ENCODE results near the gene ACSS1.

Gene ACSS1

GRCh38 chr20:25058051-25058846 lies at the start of gene ACSS1:
TSS of gene ACSS1 (minus strand) at chr20:25058139. CDS start at chr20:25058102, 37 bp downstream.
- TF ChIP-seq CTCF (IDR thresholded peaks at IDR 0.05), result no peak

- no peak for TF ChIP-seq CTCF (IDR thresholded peaks at IDR 0.05)
Measured at GRCh38 chr20:25103526-25103925, 45.6 kb upstream of the ACSS1 start.

- TF ChIP-seq CTCF (IDR thresholded peaks at IDR 0.05), result no peak
Measured at GRCh38 chr20:25100914-25101313, 43.0 kb upstream of the ACSS1 start.

- TF ChIP-seq CTCF (IDR thresholded peaks at IDR 0.05), result no peak
Measured at GRCh38 chr20:25099601-25100140, 41.7 kb upstream of the ACSS1 start.

GRCh38 chr20:25097498-25097897 lies 39.6 kb upstream of the ACSS1 start:
- TF ChIP-seq CTCF (IDR thresholded peaks at IDR 0.05), result no peak

- no peak for TF ChIP-seq CTCF (IDR thresholded peaks at IDR 0.05)
Measured at GRCh38 chr20:25090492-25091429, 32.8 kb upstream of the ACSS1 start.

GRCh38 chr20:25089662-25090061 lies 31.7 kb upstream of the ACSS1 start:
- TF ChIP-seq CTCF (IDR thresholded peaks at IDR 0.05), result no peak
